K562 (cell line): ENCODE measurements around the gene PFN3. TPM values are rescaled to one million over a fixed set of nuclear protein-coding genes. Genes with fewer than 3 reads are reported as not detected.
A peak's percentile ranks its signal among the peaks of the same experiment; 100 is the strongest.

ENCODE experiments used
- ATAC-seq: fragments of 200-7000 bp; cut with Tn5 transposase; 3 replicates; pipeline ENCODE4 v1.9.1; 2020; ENCODE audit warnings: moderate library complexity
- BruUV-seq: library from RNA; stranded (reverse); fragments of 400-500 nt; replicated peaks from 2 replicates; lab custom pipeline; 2021; lab: Mats Ljungman, UMichigan
- CTCF ChIA-PET: fragments of 300-600 bp; formaldehyde crosslinking; extraction: SDS; loops from one replicate; lab custom pipeline; 2021; ENCODE audit warnings: low intra/inter-chr PET ratio; lab: Yijun Ruan, JAX
- POLR2A ChIA-PET: fragments of 300-600, 350-650 bp; sonication (Branson Sonifier 250); formaldehyde crosslinking; extraction: SDS; loops from one replicate; lab custom pipeline; 2021; ENCODE audit warnings: antibody characterized with exemption, inconsistent platforms; lab: Yijun Ruan, JAX
- DNase-seq, 4 experiments: peaks; one replicate each; pipeline versions ENCODE4 v3.0.0 to v3.0.0-alpha.2; 2011 to 2018; ENCODE audit warnings: low spot score in 3 of 4, mixed read lengths in 3 of 4; ENCODE audit errors: extremely low read depth in 1 of 4
- FAIRE-seq: peaks from 2 replicates; lab custom pipeline; 2011; peaks lifted over from hg19 to GRCh38; lab: Jason Lieb, UNC
- H2AFZ ChIP-seq: 2 replicates; pipeline ENCODE4 v1.6.0; 2011; ENCODE audit warnings: low read depth, low read length, control low read depth, inconsistent platforms
- H3K27ac ChIP-seq: fragments of 200-600 bp; 3 replicates; pipeline ENCODE4 v1.8.0; 2011; ENCODE audit warnings: low read depth, mild to moderate bottlenecking, control low read depth, inconsistent platforms, low read length, moderate library complexity, mixed read lengths; ENCODE audit errors: extremely low read depth
- H3K27me3 ChIP-seq, 2 experiments: fragments of 300-600 bp in 1 of 2; 2 replicates in 1 of 2; 3 replicates in 1 of 2; pipeline versions ENCODE4 v1.6.0 to v1.8.0; 2011; ENCODE audit warnings: inconsistent platforms in 2 of 2, low read length in 2 of 2, mild to moderate bottlenecking in 1 of 2, mixed read lengths in 1 of 2, moderate library complexity in 1 of 2; ENCODE audit not compliant: control insufficient read depth in 2 of 2, insufficient read depth in 2 of 2
- H3K36me3 ChIP-seq: fragments of 300-600 bp; 3 replicates; pipeline ENCODE4 v1.8.0; 2011; ENCODE audit warnings: mild to moderate bottlenecking, low read length, inconsistent platforms; ENCODE audit not compliant: control insufficient read depth, insufficient read depth
- H3K4me1 ChIP-seq, 2 experiments: fragments of 200-600 bp in 1 of 2; replicated peaks in 1 of 2; 2 replicates in 1 of 2; 3 replicates in 1 of 2; pipeline versions ENCODE4 v1.5.1 to v1.8.0; 2011; ENCODE audit warnings: inconsistent platforms in 2 of 2, low read length in 2 of 2, mild to moderate bottlenecking in 1 of 2, mixed read lengths in 1 of 2, moderate library complexity in 1 of 2; ENCODE audit not compliant: control insufficient read depth in 2 of 2, insufficient read depth in 2 of 2
- H3K4me2 ChIP-seq: 2 replicates; pipeline ENCODE4 v1.6.1; 2011; ENCODE audit warnings: low read length, control low read depth, inconsistent platforms, mixed read lengths; ENCODE audit not compliant: insufficient read depth
- H3K4me3 ChIP-seq: fragments of 200-600 bp; sonication (generic), shearing (Covaris generic); 2 replicates; pipeline ENCODE4 v1.5.1; 2016; ENCODE audit warnings: control low read depth, inconsistent platforms
- H3K79me2 ChIP-seq: fragments of 200-600 bp; 3 replicates; pipeline ENCODE4 v1.8.0; 2011; ENCODE audit warnings: low read length, inconsistent platforms; ENCODE audit not compliant: control insufficient read depth, insufficient read depth
- H3K9ac ChIP-seq, 2 experiments: 2 replicates each; pipeline versions ENCODE4 v1.6.0 to v1.6.1; 2011; ENCODE audit warnings: low read depth in 2 of 2, low read length in 2 of 2, control low read depth in 1 of 2, inconsistent platforms in 1 of 2, mild to moderate bottlenecking in 1 of 2, mixed read lengths in 1 of 2; ENCODE audit not compliant: insufficient read depth in 1 of 2
- H3K9me1 ChIP-seq: one replicate; pipeline ENCODE4 v1.6.0; 2011; ENCODE audit warnings: inconsistent platforms, mild to moderate bottlenecking, low read length, moderate library complexity; ENCODE audit not compliant: control insufficient read depth, insufficient read depth
- H3K9me3 ChIP-seq: replicated peaks from 2 replicates; pipeline ENCODE4 v1.5.1; 2011; ENCODE audit warnings: low read depth, low read length, inconsistent platforms; ENCODE audit not compliant: control insufficient read depth, insufficient read depth
- H4K20me1 ChIP-seq: replicated peaks from 2 replicates; pipeline ENCODE4 v1.6.1; 2011; ENCODE audit warnings: low read length, inconsistent platforms, mixed read lengths; ENCODE audit not compliant: control insufficient read depth, insufficient read depth
- CTCF ChIP-seq, 3 experiments: IDR thresholded peaks in 2 of 3; conservative IDR thresholded peaks in 1 of 3; 2 replicates each; pipeline ENCODE4 v1.5.1; 2011 to 2012; ENCODE audit warnings: low read length in 3 of 3, mild to moderate bottlenecking in 3 of 3, control low read depth in 2 of 3, improper control_type of control experiment in 1 of 3, inconsistent platforms in 1 of 3, low read depth in 1 of 3, mixed read lengths in 1 of 3, moderate library complexity in 1 of 3; ENCODE audit not compliant: insufficient read depth in 2 of 3
- MCM5 ChIP-seq: fragments of 450-650 bp; IDR thresholded peaks from 2 replicates; pipeline ENCODE4 v1.6.1; 2016; ENCODE audit warnings: low read depth
- NELFE ChIP-seq: IDR thresholded peaks from 2 replicates; pipeline ENCODE4 v1.6.1; 2011; ENCODE audit warnings: mild to moderate bottlenecking; ENCODE audit not compliant: insufficient read depth, insufficient read length
- POLR3G ChIP-seq: IDR thresholded peaks from 2 replicates; pipeline ENCODE4 v1.6.1; 2011; ENCODE audit not compliant: insufficient read length, insufficient replicate concordance; ENCODE audit errors: extremely low read depth
- SP1 ChIP-seq: sonication (generic); formaldehyde crosslinking; IDR thresholded peaks from 2 replicates; pipeline ENCODE4 v1.8.1; 2022; ENCODE audit warnings: mild to moderate bottlenecking, missing genetic modification reagents
- SRSF9 ChIP-seq: fragments of 200-400 bp; formaldehyde crosslinking; IDR thresholded peaks from 2 replicates; pipeline ENCODE4 v1.6.1; 2017; ENCODE audit warnings: low read depth, low read length, borderline replicate concordance
- THRB ChIP-seq: fragments of 450-650 bp; formaldehyde crosslinking; conservative IDR thresholded peaks from 2 replicates; pipeline ENCODE4 v1.4.0; 2022; ENCODE audit warnings: mild to moderate bottlenecking, missing genetic modification characterization
- XRCC5 ChIP-seq: fragments of 200-400 bp; formaldehyde crosslinking; IDR thresholded peaks from 2 replicates; pipeline ENCODE4 v1.6.1; 2017; ENCODE audit warnings: low read depth, mild to moderate bottlenecking, low read length
- WGBS: fragments of 100-300 bp; shearing (Covaris generic); methylation state at CpG from one replicate; pipeline ENCODE4 v1.1.6; 2016; ENCODE audit warnings: low coverage, mixed read lengths; ENCODE audit not compliant: insufficient coverage; ENCODE audit errors: missing lambda C conversion rate; 5-methylcytosine and 5-hydroxymethylcytosine counted together
- in situ Hi-C: fragments of 300-500 bp; cut with MboI; formaldehyde crosslinking; loops from 4 replicates; pipeline ENCODE4 v1.15.0; 2018; ENCODE audit warnings: inconsistent platforms, mixed read lengths
- intact Hi-C: fragments of 100-400 bp; cut with micrococcal nuclease; formaldehyde crosslinking; loops from 2 replicates; pipeline ENCODE4 v1.14.2; 2022
- polyA plus RNA-seq, 8 experiments: library from polyadenylated mRNA; depleted of rRNA in 4 of 8; stranded (reverse) in 5 of 8; unstranded in 3 of 8; fragments of >200 nt; fragmentation: Nextera tagmentation in 2 of 8; fragmentation: Illumina TruSeq in 1 of 8; extraction: Ambion mirVana in 2 of 8; extraction: Trizol in 1 of 8; gene quantifications; 2 replicates each; pipeline versions ENCODE4 v1.2.1 to v1.2.3, GENCODE V29; 2011 to 2014; ENCODE audit warnings: inconsistent platforms in 1 of 8, missing spikeins in 1 of 8
- total RNA-seq, 7 experiments: library from RNA; depleted of rRNA in 6 of 7; stranded (reverse); fragments of >200 nt in 6 of 7; fragmentation: Illumina TruSeq in 2 of 7; extraction: Trizol in 2 of 7; gene quantifications; 2 replicates each; pipeline versions ENCODE4 v1.2.1 to v1.2.3, GENCODE V29; 2011 to 2021; ENCODE audit warnings: low replicate concordance in 1 of 7
- TF ChIP-seq, protein P1 (sequence below): fragments of 250-450 bp; sonication (Bioruptor Pico); IDR thresholded peaks from 2 replicates; pipeline ENCODE4 v1.9.0; 2021; ENCODE audit warnings: mild to moderate bottlenecking
- TF ChIP-seq, protein P2 (sequence below), 2 experiments: fragments of 450-650 bp; IDR thresholded peaks; 2 replicates each; pipeline ENCODE4 v1.6.1; 2016
- TF ChIP-seq, protein P3 (sequence below): fragments of 450-650 bp; formaldehyde crosslinking; IDR thresholded peaks from 2 replicates; pipeline ENCODE4 v1.4.0; 2020; ENCODE audit warnings: mild to moderate bottlenecking, moderate library complexity
- TF ChIP-seq, protein P4 (sequence below): fragments of 450-650 bp; IDR thresholded peaks from one replicate; pipeline ENCODE4 v1.6.1; 2018; ENCODE audit warnings: mild to moderate bottlenecking, moderate library complexity; ENCODE audit not compliant: partially characterized antibody

PFN3 gene
- total and polyA plus RNA-seq, 9 of the 15 experiments (the other 6 are each of a cell fraction or from before 2014, with no cell fraction given) = not detected

DNA sequence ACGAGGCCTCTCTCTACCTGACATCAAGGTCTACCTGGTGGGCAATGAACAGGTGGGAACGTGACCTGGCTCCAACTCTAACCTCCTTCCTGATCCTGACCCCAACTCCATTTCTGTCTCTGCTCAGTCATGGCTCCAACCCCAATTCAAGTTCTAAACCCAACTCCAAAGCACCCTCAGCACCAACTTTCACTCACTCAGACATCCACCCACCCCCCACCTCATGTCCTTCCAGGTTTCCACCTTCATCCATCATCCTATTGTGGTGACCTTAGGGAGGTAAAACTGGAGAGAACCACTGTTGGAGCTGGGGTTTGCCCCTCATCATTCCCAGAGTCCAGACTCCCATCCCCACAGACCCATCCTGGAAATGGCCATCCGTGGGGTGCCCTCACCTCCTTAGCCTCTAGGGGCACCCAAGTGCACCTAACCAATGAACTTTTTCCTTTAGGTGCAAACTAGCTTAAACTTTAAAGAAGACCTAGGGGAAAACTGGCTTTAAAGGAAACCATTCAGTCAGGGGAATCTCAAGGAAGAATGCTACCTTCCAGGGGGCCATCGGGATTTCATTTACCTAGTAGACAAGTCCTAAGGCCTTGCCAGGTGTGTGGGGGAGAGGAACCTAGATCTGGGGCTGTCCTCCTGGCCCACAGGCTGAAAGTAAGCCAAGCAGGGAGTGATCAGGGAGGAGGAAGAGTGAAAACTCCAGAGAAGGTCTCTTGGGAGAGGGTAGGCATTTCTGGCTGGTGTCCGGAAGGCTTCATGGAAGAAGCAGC lies 31.4 kb downstream of the PFN3 start:
- DNase-seq = peak in 2 of 4 experiments; percentile 57 to 71
- no peak for ATAC-seq
- Histone ChIP-seq H3K9ac (peak overlapping the region; percentile 73 to 95; a peak in 2 of 4 replicates), H3K36me3 (peaks cover 47% of the 10 kb centered on the region; the same call in 2 of the 3 replicates), H2AFZ (no peak overlapping the region), H3K27me3 (no peaks in the 10 kb centered on the region), H3K9me1 (peaks cover 4% of the 10 kb centered on the region), H4K20me1 (no peaks in the 10 kb centered on the region), H3K79me2 (peaks cover 24% of the 10 kb centered on the region), H3K9me3 (no peaks in the 10 kb centered on the region), H3K27ac (peak overlapping the region; percentile 51; the same call in 2 of the 3 replicates), H3K4me1 (peaks cover 60 to 76% of the 10 kb centered on the region in 2 experiments), H3K4me3 (no peak overlapping the region), H3K4me2 (peak overlapping the region; percentile 89)
- BruUV-seq = no TSS peak
- intact Hi-C loops = loop anchor here (10.0 kb wide), 1 partner anchor 254 kb away; no protein-coding TSS in a partner anchor
- WGBS = 51% methylated on average over 5 of the region's 5 CpGs
- CTCF ChIA-PET = interaction anchor here (1.1 kb wide), 1 partner anchor 21 kb away, joined by 4 read pairs; no protein-coding TSS in a partner anchor
- in situ Hi-C loops = no loop called here
- POLR2A ChIA-PET = interaction anchor here (0.5 to 2.5 kb wide), 7 partner anchors 10 to 111 kb away, joined by 3 to 18 read pairs (median 3); no protein-coding TSS in a partner anchor
- FAIRE-seq = peak; percentile 86
- TF ChIP-seq, protein P1, sequence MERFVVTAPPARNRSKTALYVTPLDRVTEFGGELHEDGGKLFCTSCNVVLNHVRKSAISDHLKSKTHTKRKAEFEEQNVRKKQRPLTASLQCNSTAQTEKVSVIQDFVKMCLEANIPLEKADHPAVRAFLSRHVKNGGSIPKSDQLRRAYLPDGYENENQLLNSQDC (CRISPR knock-in tag) = no peak
- TF ChIP-seq MCM5 = no peak
- no peak for TF ChIP-seq NELFE
- no peak for TF ChIP-seq SRSF9
- TF ChIP-seq, protein P2, sequence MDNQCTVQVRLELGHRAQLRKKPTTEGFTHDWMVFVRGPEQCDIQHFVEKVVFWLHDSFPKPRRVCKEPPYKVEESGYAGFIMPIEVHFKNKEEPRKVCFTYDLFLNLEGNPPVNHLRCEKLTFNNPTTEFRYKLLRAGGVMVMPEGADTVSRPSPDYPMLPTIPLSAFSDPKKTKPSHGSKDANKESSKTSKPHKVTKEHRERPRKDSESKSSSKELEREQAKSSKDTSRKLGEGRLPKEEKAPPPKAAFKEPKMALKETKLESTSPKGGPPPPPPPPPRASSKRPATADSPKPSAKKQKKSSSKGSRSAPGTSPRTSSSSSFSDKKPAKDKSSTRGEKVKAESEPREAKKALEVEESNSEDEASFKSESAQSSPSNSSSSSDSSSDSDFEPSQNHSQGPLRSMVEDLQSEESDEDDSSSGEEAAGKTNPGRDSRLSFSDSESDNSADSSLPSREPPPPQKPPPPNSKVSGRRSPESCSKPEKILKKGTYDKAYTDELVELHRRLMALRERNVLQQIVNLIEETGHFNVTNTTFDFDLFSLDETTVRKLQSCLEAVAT (IDR thresholded peaks at IDR 0.05) = no peak
- TF ChIP-seq THRB (CRISPR knock-in tag) = 0 out of 2 replicates have a peak, but pooled peaks have one; percentile 34
- TF ChIP-seq SP1 (CRISPR knock-in tag) = peak; percentile 56; the same call in 1 of the 2 replicates
- TF ChIP-seq, protein P3, sequence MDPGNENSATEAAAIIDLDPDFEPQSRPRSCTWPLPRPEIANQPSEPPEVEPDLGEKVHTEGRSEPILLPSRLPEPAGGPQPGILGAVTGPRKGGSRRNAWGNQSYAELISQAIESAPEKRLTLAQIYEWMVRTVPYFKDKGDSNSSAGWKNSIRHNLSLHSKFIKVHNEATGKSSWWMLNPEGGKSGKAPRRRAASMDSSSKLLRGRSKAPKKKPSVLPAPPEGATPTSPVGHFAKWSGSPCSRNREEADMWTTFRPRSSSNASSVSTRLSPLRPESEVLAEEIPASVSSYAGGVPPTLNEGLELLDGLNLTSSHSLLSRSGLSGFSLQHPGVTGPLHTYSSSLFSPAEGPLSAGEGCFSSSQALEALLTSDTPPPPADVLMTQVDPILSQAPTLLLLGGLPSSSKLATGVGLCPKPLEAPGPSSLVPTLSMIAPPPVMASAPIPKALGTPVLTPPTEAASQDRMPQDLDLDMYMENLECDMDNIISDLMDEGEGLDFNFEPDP = no peak
- no peak for TF ChIP-seq POLR3G
- peak; percentile 64; the same call in 1 of the 2 replicates for TF ChIP-seq XRCC5
- peak; percentile 71 to 89 (median 72) for TF ChIP-seq CTCF (IDR thresholded peaks at IDR 0.05 in 2 of 3, conservative IDR thresholded peaks at IDR 0.05 in 1 of 3; ENCODE audit: insufficient read depth in 2 of 3, low read depth in 1 of 3, low read length in 3 of 3)
- TF ChIP-seq, protein P4, sequence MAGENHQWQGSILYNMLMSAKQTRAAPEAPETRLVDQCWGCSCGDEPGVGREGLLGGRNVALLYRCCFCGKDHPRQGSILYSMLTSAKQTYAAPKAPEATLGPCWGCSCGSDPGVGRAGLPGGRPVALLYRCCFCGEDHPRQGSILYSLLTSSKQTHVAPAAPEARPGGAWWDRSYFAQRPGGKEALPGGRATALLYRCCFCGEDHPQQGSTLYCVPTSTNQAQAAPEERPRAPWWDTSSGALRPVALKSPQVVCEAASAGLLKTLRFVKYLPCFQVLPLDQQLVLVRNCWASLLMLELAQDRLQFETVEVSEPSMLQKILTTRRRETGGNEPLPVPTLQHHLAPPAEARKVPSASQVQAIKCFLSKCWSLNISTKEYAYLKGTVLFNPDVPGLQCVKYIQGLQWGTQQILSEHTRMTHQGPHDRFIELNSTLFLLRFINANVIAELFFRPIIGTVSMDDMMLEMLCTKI = no peak
